ENCODE data around the gene ARHGAP42.

ARHGAP42 gene

DNA sequence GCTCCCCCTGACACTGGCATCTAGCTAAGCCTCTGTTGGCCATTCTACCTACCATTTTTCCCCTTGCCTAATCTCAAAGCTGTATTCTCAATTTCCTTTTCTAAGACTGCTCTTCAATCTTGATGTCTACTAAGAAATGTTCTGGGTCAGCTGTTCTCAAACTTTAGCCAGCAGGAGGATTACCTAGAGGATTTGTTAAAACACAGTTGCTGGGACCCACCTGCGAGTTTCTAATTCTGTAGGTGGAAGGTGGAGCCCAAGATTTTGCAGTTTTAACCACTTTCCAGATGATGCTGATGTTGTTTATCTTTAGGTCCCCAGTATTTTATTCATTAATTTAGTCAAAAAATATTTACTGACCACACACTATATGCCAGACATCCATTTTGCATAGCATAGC, 9.3 kb upstream of the ARHGAP42 start:
- Histone ChIP-seq H3K27ac (replicated peaks) (no peak overlapping the region), H3K4me3 (replicated peaks; ENCODE audit: insufficient read depth, low read length) (no peak overlapping the region), H3K27me3 (ENCODE audit: insufficient read depth, poor library complexity, severe bottlenecking) (no peaks in the 10 kb centered on the region)
- no peak for TF ChIP-seq POLR2AphosphoS5 (IDR thresholded peaks at IDR 0.05; ENCODE audit: low read depth)
- TF ChIP-seq GABPA (IDR thresholded peaks at IDR 0.05; ENCODE audit: low read depth), result no peak
- TF ChIP-seq SPI1 (IDR thresholded peaks at IDR 0.05; ENCODE audit: borderline replicate concordance, low read depth), result no peak
- no peak for TF ChIP-seq CTCF (IDR thresholded peaks at IDR 0.05; ENCODE audit: insufficient read depth, low read length)
- no peak for TF ChIP-seq REST (IDR thresholded peaks at IDR 0.05; ENCODE audit: insufficient replicate concordance, low read depth)
- no peak for DNase-seq (ENCODE audit: low read depth in 1 of 2, low spot score in 1 of 2)

DNA sequence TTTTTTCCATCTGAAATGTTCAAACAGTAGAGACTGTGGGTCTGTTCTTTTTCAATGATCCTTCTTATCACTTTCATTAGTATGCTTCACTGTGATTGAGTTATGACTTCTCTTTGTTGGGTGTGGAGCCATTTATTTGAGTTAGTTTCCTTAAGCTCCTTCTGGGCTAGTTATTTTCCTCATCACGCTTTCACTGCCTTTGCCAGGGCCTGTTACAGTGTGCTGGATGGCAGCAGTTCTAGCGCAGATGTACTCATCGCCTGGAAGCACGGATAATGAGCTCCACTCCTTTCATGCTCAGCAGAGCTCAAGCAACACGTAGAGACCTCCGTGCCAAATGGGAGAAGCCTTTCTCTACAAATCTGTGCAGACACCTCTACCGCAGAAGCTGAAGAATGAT, 7.0 kb upstream of the ARHGAP42 start:
- no peak overlapping the region for H3K27ac ChIP-seq (replicated peaks)
- TF ChIP-seq CTCF (IDR thresholded peaks at IDR 0.05; ENCODE audit: insufficient read depth, low read length) (no peak), GABPA (IDR thresholded peaks at IDR 0.05; ENCODE audit: low read depth) (no peak), POLR2AphosphoS5 (IDR thresholded peaks at IDR 0.05; ENCODE audit: low read depth) (no peak)

DNA sequence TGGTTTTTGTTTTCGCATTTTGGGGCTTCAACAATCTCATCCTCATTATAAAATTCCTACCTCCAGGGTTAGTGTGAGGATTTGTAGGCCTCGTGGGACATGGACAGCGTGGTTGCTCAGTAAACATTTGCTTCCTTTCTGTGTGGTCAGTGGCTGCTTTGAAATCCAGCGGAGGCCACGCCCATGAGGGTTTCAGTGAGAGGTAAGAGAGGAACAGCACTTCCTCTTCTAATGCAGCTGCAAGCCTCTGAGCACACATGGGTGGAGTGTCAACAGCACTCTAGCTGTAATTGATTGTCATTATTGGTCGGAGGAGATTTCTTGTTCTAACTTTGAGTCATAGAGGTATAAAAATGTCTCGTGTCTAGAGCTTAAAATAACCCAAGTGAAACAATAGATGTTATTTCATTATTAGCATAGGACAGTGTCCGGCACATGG, 6.0 kb upstream of the ARHGAP42 start:
- Histone ChIP-seq H3K4me3 (replicated peaks; ENCODE audit: insufficient read depth, low read length) (no peak overlapping the region), H3K27me3 (ENCODE audit: insufficient read depth, poor library complexity, severe bottlenecking) (no peaks in the 10 kb centered on the region), H3K27ac (replicated peaks) (no peak overlapping the region)
- DNase-seq (ENCODE audit: low read depth in 1 of 2, low spot score in 1 of 2), result peak; percentile 28 to 88
- TF ChIP-seq POLR2AphosphoS5 (IDR thresholded peaks at IDR 0.05; ENCODE audit: low read depth) (0 out of 2 replicates have a peak, but pooled peaks have one; percentile 45), SPI1 (IDR thresholded peaks at IDR 0.05; ENCODE audit: borderline replicate concordance, low read depth) (peak; percentile 97), CTCF (IDR thresholded peaks at IDR 0.05; ENCODE audit: insufficient read depth, low read length) (no peak), REST (IDR thresholded peaks at IDR 0.05; ENCODE audit: insufficient replicate concordance, low read depth) (no peak), GABPA (IDR thresholded peaks at IDR 0.05; ENCODE audit: low read depth) (no peak)

More for the DNA sequence above, 7.0 kb upstream of the ARHGAP42 start:
- Histone ChIP-seq H3K4me3 (replicated peaks; ENCODE audit: insufficient read depth, low read length) (no peak overlapping the region), H3K27me3 (ENCODE audit: insufficient read depth, poor library complexity, severe bottlenecking) (no peaks in the 10 kb centered on the region)
- DNase-seq (ENCODE audit: low read depth in 1 of 2, low spot score in 1 of 2), result no peak

Measured in HL-60 (cell line).